ENCODE measurements around the gene SELPLG.
"Not testable (repeated sequence)": the region's sequence is repeated elsewhere in the genome, so short reads cannot be mapped to it uniquely, and the experiment has no call there.

Gene SELPLG

DNA sequence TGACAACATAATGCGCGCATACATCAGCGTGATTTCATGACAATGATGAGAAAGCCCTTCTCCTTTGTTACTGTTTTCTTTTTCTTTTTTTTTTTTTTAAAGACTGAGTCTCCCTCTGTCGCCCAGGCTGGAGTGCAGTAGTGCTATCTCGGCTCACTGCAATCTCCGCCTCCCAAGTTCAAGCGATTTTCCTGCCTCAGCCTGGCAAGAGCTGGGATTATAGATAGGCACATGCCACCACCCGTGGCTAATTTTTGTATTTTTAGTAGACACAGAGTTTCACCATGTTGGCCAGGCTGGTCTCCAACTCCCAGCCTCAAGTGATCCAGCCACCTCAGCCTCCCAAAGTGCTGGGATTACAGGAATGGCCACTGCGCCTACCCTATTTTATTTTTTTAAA lies 20.9 kb upstream of the SELPLG start:
- not testable (repeated sequence) for DNase-seq

DNA sequence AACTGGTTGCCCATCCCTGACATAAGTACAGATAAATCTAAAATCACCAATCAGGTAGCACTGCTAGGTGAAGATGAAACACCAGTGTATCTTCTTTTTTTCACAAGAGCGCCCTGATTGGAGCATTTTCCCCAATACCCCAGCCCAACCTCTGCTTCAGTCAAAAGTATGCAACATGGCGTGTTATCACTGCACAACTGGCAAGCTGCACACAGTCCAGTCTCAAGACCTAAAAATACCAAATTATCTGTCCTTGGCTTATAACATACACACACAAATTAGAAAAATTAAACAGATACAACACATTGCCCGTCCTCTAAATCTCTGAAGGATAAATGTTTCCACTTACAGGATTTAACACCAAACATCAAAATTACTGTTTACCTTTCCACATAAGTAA lies 20.2 kb upstream of the SELPLG start:
- no peak for DNase-seq

DNA sequence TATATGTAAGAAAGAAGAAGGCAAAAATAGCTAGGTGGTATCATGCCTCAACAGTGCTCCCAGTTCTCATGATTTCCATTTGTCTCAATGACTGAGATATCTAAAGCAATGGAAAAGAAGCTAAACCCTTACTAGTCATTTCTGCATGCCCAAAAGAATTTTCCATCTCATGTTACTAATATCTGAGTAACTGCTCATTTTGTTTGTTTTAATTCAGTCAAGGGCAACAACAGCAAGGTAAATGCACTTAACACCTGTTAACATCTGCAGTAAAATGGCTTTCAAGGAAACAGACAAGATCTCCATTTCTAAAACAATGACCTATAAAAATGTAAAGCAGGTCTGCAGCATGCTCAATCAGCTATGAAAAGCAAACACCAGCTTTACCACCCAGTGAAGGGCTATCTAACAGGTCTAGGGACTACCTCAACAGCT lies 19.4 kb upstream of the SELPLG start:
- DNase-seq, result no peak

DNA sequence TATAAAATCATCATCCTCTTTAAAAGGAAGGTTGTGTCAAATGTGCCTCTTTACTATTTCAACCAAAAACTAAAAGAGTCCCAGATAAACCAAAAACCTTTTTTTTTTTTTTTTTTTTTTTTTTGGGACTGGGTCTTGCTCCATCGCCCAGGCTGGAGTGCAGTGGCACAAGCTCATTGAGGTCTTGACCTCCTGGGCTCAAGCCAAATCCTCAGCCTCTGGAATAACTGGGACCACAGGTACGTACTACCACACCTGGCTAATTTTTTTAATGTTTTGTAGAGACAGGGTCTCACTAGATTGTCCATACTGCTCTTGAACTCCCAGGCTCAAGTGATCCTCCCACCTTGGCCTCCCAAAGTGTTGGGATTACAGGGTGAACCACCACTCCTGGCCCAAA lies 16.4 kb upstream of the SELPLG start:
- no peak for DNase-seq

DNA sequence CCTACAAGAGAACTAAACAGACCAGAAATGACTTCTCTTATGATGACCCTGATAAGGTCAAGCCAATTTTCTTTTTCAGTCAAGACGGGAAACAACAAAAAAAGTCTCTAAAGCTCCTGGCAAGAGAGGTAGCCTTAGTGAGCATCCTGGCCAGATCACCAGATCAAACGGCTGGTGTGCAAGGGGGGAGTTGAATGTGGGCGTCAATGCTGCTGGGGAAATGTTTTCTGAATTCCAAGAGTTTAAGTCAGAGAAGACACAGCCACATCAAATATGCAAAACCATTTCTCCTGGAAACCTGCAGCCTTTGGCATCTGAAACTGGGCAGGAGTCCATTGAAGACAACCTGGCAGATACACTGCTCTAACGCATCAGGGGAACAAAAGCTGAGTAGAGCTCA lies 16.0 kb upstream of the SELPLG start:
- DNase-seq, result no peak

DNA sequence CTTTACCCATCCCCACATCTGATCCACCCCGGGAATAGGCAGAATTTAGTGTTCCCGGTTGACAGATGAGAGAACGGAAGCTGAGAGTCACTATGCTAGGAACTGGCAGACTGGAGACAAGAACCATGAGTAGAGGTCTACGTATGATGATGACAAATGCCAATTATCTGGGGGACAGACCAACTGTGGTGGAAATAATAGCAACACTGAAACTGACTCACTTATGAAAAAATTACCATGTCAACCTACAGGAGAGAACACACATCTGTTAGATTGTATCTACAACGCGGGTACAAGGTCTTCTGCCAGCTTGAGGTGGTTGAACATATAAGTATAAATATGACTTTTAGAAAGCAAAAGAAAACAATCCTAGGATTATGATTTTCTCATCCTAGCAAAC lies 15.4 kb upstream of the SELPLG start:
- no peak for DNase-seq

DNA sequence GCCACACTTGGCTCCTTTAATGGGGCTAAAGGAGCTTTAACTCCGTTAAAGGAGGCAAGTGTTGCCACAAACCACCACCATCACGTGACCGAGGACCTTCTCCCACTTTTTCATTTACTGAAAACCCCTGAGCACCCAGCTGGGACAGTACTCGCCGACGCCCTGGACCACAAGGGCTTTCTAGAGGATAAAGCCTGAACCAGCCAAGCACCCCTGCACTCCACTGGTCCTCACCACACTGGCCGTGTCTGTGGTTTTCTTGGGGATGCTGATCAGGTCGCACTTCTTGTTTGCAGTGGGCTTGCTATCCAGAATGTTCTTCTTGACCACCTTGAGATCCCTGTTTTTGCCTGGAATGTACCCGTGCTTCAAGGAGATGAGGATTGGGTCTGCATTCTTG lies 14.7 kb upstream of the SELPLG start:
- no peak for DNase-seq

DNA sequence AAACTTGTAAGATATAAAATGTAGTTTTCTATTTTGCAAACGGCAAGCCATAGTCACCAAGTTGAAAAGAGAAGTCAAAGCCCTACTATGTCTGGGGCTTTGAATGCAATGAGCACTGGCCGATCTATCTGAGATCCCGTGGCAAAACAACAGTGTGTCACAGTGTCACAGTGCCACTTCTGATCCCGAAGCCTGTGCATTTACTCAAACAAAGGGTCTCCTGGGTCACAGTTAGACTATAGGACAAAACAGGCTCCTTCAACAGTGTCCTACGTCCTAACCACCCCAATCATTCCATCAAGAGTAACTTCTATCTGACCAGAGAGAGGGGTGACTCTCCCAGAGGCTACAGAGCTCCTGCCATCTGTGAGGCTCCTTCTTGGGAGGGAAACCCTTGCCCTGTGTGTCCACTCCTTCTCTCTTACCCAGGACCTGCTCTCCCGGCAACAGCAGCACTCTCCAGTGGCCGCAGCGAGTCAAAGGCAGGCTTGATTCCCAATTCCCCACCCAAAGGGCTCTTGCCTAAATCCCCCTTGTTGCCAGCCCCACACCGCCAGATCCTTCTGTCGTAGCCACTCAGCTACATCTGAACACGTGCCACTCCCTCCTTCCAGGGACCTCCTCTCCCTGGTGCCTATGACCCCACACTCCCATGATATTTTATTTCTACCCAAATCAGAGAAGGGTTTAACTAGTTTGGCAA lies 14.0 kb upstream of the SELPLG start:
- no peak for DNase-seq

DNA sequence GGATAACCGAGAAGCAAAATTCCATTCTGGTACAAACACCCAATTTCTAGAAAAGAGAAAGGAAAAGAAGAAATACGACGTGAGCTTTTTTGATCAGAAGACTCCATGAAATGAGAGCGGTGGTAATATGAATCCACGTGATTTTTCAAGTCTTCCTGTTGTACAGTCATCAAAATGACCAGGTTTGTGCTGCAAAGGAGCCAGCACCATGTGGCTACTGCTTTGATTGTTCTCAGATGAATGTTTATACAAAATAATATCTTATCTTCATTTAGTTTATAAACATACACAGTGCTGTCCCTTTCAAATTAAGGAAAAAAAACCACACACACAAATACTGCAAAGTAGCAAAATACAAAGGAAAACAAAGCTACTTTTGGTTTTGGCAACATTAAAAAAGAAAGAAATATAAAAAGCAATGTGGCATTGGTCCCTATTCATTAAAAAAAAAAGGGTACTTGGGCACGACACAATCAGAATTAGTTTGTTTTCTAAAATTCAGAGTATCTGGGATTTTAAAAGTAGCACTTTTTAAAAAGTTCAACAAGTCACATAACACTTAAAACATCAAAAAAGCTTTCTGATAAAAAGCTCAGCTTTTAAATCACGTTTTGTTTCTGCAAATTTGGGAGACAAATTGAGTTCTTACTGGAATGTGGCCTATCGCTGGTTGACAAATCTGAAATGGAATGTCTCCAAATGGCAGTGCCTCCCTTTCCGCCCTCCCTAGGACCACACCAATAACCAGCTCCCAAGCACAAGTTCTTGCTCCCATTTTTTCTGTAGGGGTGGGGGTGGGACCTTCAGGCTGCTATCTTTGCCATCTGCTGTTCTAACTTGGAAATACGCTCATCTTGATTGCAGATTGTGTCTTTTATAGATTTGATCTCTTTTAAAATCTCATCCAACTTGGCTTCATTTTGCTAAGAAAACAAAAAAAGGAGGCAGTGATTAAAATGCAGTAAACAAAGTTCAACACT lies 13.2 kb upstream of the SELPLG start:
- no peak for DNase-seq

DNA sequence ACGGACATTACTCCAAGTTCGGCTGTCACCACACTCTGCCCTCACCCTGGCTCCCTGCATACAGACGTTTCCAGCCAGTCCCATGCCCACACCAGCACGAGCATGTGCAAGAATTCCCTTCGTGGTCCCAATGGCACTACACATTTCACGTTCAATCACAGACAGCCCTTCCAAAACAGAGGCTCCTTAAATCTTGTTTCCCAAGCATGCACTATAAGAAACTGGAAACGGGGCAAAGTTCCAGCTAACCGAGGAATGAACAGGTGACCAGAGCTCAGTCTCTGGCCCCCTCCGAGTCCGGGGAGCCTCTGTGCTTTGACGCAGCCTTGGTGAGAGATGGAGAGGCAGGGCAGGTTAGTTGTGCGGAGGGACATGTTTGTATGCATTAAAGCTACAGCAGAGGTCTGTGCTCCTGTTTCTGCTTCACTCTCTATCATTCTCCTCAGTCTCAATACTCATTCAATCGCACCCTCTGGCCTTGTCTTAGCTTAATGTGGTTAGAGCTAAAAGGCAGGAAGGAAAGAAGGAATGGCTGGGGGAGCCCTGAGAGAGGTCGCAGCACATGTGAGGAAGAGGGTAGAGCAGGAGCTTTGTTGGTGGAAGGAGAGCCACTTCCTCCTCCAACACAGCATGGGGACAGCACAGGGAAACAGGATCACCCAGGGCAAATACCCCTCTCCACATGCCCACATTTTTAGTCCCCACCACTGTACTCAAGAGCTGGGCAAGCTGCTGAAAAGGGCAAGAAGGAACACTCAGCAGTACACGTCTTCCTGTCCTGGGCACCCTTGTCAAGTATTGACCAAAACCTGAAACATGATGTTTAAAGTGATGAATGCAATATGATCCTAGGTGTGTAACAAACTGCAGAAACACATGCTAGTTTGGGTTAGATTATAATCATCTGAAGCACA lies 12.2 kb upstream of the SELPLG start:
- DNase-seq, result no peak

DNA sequence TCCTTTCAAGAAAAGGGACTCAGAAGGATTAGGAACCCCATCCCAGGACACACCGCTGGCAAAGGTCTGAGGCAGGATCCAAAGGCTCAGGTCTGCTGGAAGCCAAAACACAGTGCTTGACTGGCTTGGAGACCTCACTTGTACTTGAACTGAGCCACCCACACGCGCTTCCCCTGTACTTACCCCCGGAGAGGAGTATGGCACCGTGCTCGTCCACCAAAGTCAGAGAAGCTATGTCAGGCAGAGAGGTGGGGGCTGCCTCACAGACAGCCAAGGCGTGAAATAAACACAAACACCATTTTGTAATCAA lies 11.1 kb upstream of the SELPLG start:
- no peak for DNase-seq

DNA sequence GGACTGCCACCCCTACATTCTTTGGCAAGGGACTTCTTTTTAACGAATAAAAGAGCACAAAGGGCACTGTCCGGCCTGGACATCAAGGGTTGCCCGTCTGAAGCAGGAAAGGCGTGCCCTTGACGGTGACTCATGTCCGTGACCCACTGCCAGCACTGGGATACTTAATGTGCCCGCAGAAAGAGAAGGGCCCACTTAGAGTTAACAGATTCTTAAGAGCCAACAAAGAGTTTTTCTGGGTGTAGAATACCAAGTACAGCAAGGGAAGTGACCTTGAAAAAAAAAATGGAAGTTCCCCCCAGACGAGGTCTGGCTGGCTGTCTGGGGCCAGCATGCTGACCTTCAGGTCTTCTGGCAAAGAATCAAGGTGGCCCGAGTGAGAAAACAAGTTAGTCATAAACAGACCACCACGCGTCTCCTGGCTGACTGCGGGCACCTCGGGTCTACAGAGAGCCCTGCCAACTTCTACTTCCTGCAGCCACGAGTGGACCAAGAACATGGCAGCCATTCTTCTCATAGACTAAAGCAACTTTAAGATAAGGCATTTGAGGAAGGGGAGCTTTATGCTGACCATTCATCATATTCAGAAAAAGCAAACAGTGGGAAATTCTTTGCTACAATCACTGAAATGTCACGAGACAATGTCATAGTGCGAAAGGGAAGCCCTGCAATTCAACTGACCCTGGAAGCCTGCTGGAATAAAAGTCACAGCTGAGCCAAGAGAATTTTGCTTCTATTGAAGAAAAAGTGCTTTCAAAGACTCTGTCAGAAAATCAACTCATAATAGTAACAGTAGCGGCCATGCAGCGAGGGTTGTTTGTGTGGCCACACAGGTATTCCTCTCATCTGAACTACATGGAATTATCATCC lies 10.5 kb upstream of the SELPLG start:
- no peak for DNase-seq

DNA sequence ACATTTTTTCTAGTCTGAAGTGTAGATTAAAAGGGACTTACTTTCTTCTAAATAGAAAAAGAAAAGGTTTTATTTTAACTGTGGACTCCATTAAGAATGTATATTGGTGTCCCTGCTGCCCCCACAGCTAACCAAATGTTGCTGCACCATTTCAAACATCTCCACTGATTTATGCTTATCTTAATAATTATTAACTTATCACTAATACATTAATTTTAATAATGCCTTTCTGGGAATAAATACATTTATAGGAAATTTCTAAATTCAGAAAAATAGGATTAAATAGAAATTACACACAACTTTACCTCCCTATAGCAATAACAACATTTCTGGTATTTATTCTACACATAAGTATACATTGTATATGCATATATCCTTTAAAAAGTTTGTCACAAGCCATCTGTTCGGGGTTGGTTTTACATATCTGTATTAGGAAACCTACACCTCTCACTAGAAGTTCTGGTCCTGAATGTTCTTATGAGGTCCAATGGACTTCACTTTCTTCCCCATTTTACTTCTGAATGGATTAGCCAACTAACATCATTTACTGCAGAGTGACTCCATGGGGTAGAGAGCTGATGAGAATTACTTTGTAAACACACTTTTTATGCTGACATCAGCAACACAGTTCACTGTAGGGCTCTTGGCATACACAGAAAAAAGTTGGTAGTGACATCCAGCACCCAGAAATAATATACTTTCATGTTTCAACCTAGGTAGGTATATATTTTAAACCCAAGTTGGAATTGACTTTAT lies 9.4 kb upstream of the SELPLG start:
- no peak for DNase-seq

DNA sequence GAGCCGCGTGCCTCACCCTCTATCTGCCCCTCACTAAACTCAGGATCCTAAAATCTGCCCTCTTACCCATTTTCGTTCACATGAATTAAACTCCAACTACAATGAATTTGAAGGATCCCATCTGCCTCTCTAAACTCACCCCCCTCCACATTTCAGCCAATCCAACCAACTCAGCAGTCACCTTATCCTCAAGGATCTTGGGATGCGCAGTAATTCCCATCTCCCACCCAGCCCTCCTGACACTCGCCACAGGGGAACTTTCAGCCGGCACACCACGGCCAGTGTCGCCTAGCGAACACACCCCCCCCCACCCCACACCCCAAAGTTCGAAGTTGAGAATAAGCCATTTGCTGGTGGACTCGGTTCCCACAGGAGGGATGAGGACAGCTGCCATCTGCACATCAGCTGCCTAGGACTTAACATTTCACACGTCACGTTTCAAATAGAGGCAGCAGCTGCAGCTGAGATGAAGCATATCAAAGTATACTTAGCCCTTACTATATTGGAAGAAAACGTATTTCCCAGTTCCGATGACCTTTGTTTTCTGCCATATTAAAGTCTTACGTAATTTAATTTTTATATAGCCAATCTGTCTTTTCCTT lies 8.7 kb upstream of the SELPLG start:
- peak; percentile 94 for DNase-seq

DNA sequence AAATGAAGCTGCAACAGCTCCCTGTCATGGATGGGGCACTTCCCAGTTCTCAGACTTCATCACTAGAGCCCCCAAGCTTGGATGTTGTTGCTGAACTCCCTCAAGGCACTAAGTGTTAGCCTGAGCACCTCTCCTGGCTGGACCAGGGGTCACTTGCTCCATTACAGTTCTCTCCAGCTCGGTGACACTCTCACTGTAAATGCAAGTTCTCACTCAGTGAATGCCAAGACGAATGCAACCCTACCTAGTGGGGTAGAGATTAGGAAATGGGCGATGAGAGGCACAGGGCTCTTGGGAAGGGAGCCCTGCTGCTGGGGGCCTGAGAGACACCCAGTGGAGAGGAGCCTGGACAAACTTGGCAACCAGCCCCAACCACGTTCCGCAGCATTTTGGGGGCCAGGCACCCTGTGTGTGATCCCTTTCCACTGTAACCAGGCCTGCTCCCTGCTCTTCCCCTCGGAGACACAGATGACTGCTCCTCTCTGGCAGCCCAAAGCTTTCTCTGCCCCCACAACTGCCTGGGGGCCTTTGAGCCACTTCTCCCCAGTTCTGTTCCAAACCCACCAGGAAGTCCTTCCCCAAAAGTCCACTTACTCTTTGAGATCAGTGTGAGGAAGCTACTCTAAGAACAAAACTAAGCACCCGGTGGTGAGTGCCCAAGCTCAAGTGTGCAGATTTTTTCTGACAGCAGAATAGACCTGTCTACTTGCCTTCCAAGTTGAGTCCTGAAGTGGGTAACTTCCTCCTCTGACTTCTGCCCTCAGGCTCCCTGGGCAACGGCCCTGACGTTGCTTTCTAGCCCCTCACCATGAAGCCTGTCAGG lies 8.0 kb upstream of the SELPLG start:
- no peak for DNase-seq

DNA sequence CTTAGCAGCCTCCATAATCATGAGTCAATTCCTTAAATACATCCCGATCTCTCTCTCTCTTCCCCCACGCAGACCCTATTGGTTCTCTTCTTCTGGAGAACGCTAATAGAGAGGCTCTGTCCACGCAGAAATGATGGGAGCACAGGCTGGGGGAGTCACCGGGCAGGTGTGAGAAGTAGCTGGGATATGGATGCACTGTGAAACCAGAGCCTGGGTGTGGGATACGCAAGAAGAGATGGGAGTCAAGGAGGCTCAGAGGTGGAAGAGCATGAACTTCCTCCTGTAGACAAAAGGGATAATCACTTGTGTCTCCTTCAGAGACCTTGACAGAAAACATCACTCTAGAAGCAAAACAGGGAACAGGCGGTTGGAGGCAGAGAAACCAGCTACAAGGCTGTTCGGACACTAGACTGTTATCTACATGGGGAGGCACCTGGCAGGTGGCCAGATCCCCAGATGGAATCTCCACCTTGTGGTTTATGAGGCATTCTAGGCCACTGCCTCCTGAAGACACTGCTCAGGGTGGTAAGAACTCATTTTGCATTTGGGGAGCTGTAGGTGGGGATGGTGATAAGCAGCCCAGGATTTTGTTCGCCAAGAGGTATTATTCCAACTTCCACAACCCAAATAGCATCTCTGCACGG lies 7.2 kb upstream of the SELPLG start:
- DNase-seq, result peak; percentile 10

DNA sequence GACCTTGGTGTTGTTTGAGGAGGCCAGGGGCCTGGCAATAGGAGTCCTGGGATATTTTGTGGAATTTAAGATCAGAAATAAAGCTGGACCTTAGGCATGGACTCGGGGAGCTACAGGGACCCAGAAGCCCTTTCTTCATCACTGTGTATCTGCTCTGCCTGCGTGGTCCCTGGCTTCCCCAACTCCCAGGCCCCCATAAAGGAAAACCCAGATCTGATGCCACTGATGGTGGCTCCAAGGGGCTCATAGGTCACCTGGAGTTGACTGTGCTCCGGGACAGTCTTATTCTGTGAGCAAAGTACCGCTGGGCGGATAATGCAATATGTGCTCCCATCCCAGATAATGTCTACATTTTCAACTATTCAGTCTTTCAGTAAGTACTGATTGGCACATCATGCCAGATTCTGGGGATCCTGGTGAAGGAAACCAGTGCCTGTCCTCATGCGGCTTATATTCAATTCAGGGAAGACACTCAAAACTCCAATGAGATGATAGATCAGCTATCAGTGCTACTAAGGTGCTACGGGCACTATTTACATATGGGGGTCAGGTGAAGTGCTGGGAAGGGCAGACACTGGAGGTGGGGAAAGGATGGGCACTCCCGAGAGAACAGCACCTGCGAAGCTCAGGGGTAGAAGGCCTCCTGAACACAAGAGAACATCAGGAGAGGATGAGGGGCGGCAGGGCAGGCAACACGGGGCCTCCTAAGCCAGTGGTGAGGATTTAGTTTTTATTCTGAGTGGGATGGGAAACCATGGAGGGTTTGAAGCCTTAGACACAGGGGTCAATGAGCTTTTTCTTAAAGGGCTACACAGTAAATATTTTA lies 5.5 kb upstream of the SELPLG start:
- no peak for DNase-seq

DNA sequence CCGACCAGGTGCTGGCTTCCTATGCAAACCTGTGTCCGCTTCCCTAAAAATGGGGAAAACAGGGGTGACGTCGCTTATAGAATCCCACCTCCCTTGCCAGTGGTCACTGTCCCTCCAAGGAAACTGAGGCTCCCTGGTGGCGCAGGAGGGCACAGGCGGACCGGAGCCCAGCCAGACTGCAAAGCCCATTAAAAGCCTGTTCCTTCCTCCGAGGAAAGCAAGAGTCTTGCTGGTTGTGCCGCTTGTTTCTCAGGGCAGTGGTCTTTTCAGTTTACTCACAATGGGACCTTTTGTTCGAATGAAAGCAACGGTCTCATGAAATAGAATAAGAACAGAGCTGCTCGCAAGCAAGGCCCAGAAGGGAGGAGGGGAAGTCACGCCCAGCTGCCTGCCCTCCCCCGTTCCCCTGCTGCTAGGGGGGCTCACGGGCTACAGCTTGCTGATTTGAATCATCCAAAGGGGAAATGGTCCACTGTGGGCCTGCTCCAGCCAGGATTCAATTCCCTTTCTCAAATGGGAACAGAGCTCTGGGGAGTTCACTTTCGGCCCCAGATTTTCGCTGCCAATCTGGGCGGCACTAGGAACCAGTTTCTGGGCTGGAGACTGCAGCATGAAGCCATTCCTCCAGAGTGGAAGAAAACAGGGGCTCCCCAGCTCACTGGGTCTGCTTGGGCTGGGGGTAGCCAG lies 4.6 kb upstream of the SELPLG start:
- DNase-seq, result no peak

Data from NCI-H524 treated with DMSO at 0.1 percent for 48 hours (cell line).